ENCODE data around the gene PRRT1B.

The PRRT1B gene

GRCh38 chr9:131521822-131522221, 23.5 kb upstream of the PRRT1B start:
- no peak for DNase-seq
- intact Hi-C loops (cut with DNase I), result no loop called here

- no peak for DNase-seq
- intact Hi-C loops (cut with DNase I), result no loop called here
Measured at GRCh38 chr9:131522257-131523085, 22.9 kb upstream of the PRRT1B start.

DNA sequence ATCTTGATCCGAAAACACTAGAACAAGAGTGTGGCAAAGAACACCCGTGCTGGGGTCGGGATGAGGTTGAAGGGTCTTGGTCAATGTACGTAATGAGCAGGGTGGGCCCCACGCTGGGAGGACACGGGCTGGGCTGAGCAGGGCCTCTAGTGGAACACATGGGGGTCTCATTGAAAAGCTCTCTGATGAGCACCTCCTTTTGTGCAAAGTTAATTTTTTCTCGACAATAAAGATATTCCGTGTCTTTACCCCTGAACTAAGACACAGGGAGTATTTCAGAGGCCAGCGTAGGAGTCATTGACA, 22.3 kb upstream of the PRRT1B start:
- DNase-seq, result no peak
- intact Hi-C loops (cut with DNase I), result no loop called here

GRCh38 chr9:131523451-131524435, 21.6 kb upstream of the PRRT1B start:
- DNase-seq, result peak in 3 of 10 donors; percentile 65 to 88 (median 86)
- intact Hi-C loops (cut with DNase I), result no loop called here

DNA sequence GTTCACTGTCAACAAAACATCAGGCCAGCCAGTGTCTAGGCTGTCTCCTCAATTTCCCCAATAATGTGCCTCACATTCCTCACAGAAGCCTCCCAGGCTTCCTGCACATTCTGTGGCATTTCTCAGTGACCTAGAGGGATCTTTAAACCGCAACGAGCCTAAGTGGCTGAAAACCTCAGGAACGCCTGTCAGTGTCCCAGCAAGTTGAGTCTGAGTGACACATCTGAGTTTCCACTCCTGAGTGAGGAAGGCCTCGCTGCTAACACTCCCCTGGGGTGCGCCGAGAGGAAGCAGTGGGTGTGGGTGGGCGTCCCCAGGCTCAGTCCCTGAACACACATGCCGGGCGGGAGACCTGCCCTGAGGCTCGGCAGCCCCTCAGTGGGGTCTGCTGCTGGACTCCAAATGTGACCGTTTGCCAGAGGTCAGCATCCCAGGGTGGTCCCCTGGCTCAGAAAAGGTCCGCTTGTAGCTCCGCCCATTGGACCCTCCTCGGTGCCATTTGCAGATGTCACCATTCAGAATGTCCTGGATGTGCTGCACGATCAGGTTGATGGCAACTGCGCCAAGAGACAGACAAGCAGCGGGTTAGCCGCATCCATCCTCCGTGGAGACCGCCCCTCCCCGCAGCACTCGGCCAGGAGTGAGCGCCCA, 20.5 kb upstream of the PRRT1B start:
- DNase-seq, result no peak
- intact Hi-C loops (cut with DNase I), result no loop called here

DNA sequence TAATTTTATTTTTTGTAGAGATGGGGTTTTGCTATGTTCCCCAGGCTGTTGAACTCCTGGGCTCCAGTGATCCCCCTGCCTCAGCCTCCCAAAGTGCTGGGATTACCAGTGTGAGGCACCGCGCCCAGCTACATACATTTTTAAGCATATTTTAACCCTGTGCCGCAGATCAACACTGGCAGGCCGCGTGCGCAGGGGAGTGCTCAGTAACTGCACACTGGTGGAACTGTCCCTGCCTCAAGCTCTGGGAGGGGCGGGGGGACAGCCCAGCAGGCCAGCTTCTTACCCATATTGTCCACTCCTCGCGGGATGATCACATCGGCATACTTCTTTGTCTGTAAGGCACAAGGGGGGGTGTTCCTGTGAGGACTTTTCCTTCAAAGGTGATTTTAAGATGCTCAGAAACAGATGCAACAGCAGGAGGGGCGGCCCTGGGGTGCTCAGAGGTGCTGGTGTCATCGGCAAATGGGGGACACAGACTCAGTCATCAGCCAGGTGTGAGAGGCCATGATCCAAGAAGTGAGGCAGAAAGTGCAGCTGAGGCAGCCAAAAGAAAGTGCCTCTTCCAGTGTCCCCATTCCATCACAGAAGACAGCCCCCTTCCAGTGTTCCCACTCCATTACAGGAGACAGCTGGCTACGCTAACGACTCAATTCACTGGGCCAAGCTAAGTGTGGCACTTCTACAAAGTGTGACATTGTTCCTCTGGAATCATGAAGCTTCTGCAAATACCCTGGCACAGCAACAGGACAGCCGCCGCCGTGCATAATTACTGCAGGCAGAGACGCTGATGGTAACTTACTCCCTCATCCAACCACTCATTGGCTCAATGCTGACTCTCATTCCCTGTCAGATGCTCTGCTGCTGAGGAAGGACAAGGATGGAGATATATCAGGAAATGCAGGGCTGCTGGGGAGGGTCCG, 19.4 kb upstream of the PRRT1B start:
- DNase-seq, result peak; percentile 57 to 97 (median 77)
- intact Hi-C loops (cut with DNase I), result no loop called here

- intact Hi-C loops (cut with DNase I), result no loop called here
- DNase-seq, result peak in 1 of 10 donors; percentile 24
Measured at GRCh38 chr9:131528186-131528585, 17.1 kb upstream of the PRRT1B start.

DNA sequence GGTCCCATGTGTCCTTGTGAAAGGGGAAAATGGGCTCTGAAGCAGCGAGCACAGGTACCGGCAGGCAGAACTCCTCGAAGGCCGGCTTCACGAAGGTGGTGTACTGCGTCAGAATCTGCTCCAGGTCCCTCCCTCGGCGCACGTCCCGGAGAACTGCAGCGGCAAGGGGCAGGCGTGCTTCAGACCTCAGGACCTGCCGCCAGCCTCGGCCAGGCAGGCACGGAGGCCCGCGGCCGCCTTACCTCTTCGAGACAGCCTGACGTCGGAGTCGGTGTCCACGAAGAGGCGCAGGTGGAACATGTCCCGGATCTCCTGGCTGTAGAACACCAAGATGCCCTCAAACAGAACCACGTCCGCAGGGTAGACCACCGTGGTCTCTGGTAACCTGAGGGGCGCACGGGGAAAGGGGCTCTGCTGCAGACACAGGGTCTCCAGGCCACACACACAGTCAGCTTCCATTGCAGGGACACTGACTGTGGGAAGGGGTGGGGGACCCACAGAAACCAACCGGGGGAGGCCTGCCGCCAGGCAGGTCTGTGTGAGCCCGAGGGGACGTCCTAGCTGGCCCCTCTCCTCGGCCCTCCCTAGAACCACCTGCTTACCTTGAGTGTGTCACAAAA, 16.3 kb upstream of the PRRT1B start:
- intact Hi-C loops (cut with DNase I), result no loop called here
- DNase-seq, result peak in 1 of 10 donors; percentile 37

DNA sequence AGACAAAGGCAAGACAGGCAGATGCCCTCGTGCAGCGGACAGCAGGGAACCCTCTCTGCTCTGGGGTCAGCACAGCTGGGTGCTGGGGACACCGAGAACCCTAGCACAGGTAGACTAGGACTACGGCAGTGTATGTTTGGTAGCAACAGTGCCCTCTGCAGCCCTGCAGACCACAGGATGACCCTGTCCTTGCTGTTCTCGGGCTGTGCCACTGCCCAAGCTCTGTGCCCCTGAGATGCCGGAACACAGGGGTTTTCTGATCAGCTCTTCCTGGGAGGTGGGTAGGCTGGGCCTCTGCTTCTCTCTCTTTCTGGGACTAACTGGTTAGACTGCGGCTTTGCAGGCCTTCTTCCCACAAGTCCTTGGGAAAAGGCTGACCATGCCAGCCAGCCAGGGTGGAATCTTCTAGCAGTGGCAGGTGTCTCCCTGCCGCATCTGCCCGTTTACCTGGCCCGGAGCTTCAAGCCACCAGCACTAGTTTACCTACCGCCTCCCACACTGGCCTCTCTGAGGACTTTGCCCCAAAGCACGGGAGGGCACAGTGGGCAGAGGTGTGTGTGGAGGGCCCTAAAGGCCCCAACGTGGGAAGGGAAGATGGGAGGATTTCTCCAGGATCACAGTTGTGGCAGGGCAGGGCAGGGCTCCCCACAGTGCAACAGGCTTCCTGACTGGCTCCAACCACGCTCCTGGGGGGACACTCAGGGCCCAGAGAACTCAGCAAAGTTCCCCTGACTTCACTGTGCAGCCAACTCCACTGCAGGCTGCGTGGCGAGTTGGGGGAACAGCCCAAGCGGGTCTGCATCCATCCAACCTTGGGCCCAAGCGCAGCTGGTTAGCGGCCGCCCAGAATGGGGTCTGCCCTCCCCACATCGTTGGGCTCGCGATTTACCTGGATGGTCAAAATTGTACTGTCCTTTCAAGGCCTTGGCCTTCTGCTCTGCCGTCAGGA, 15.5 kb upstream of the PRRT1B start:
- intact Hi-C loops (cut with DNase I), result loop anchor here (2.0 kb wide), 1 partner anchor 27 kb away; the partner anchor contains the start of gene POMT1
- peak in 1 of 10 donors; percentile 63 for DNase-seq

GRCh38 chr9:131530546-131530919, 14.8 kb upstream of the PRRT1B start:
- DNase-seq, result no peak
- intact Hi-C loops (cut with DNase I), result loop anchor here (2.0 kb wide), 1 partner anchor 28 kb away; the partner anchor contains the start of gene POMT1

DNA sequence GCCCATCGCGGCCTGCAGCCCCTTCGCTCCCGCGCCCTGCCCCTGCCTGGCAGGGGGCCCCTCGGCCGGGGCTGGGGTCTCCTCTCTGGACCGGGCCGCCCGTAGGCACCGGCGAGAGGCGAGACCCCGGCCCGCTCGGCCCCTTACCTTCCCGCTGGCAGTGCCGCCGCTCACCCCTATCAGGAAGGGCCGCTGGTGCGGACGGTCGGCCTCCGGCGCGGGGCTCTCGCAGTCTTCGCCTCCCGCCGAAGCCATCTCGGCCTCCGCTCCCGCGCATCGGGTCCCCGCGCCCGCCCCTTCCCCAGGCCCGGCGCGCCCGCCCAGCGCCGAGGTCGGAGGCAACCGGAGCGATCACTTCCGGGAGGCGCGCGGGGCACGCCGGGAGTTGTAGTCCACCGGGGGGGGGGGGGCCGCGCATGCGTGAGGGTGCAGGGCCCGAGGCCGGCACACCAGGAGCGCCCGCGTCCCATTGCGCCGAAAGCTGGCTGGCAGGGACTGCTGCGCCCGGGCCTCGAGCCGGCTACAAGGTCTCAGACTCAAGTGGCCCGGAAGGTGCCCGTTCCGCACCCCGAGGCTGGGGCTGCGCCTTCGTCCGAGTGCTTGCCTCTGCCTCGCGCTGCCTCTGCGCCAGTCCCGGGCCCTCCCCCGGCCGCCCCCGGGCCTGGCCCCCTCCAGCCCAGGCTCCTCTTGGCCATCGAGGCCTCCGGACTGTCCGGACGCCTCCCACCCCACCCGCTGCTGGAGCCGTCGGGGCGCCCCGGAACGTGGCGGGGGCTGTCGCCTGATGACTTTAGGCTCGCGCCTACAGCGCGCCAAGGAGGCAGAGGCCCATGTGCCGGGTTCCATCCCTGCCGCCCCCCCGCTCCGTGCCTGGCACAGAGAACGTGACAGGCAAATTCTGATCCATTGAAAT, 14.1 kb upstream of the PRRT1B start, which contains the start of gene UCK1:
UCK1 (minus strand) TSS at position 344 of the 913 bp plus-strand sequence; CDS start at position 255, 89 bp downstream.
- intact Hi-C loops (cut with DNase I), result loop anchor here (2.0 kb wide), 1 partner anchor 28 kb away; the partner anchor contains the start of gene POMT1
- DNase-seq, result peak; percentile 50 to 95 (median 70)

DNA sequence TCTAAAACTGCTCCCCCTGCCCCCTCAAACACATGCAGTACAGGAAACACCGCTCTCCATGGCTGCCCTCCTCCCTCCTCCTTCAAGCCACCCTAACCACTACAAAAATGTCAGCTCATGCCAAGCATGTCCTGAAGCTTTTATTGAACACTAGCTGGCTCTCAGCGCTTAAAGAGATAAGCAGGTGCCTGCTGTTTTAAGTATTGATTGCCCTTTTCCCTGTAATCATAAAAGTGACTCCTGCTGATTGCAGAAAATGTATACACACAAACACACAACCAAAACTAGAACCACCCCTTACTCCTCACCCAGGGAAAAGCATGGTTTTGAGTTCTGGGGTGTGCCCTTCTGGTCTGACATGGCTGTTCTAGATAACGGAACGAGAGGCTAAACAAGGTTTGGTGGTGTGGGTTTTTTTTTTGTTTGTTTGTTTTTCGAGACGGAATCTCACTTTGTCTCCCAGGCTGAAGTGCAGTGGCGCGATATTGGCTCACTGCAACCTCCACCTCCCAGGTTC, 10.5 kb upstream of the PRRT1B start:
- no peak for DNase-seq
- intact Hi-C loops (cut with DNase I), result no loop called here

- intact Hi-C loops (cut with DNase I), result no loop called here
- DNase-seq, result peak in 2 of 10 donors; percentile 32 to 56
Measured at GRCh38 chr9:131537946-131538345, 7.4 kb upstream of the PRRT1B start.

DNA sequence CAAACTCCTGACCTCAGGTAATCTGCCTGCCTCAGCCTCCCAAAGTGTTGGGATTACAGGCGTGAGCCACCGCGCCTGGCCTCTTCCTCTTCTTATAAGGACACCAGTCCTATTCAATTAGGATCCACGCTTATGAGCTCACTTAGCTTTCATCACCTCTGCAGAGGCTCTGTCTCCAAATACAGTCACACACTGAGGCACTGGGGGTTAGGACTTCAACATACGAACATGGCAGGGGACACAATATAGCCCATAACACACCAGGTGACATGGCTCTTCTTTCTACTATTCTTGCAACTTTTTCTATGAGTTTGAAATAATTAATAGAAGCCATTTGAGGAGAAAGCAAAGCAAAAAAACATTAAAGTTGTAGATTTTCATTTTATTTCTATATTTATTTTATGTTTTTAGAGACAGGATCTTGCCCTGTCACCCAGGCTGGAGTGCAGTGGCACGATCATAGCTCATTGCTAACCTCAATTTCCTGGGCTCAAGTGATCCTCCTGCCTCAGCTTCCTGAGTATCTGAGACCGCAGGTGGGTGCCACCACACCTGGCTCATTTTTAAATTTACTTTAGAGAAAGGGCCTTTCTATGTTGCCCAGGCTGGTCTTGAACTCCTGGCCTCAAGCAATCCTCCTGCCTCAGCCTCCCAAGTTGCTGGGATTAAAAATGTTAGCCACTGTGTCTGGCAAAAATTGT, 6.0 kb upstream of the PRRT1B start:
- DNase-seq, result peak in 1 of 10 donors; percentile 22
- intact Hi-C loops (cut with DNase I), result no loop called here

DNA sequence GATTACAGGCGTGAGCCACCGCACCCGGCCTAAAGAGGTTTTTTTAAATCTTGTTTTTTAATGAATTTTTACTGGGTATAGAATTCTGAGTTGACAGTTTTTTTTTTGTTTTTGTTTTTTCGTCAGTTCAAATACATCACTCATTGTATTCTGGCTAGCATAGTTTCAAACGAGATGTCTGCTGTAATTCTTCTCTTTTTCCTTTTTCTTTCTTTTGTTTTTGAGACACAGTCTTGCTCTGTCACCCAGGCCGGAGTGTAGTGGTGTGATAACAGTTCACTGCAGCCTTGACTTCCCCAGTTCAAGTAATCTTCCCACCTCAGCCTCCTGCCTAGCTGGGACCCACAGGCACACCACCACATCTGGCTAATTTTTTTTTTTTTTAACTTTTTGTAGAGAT, 2.2 kb upstream of the PRRT1B start:
- no peak for DNase-seq
- intact Hi-C loops (cut with DNase I), result no loop called here

- DNase-seq, result peak in 2 of 10 donors; percentile 47 to 82
- intact Hi-C loops (cut with DNase I), result no loop called here
Measured at GRCh38 chr9:131545786-131546335, 538 bp downstream of the PRRT1B start.

Data from posterior cingulate gyrus (tissue), 11 donors.